ENCODE measurements around the gene RTN3.
"Not testable (repeated sequence)": the region's sequence is repeated elsewhere in the genome, so short reads cannot be mapped to it uniquely, and the experiment has no call there.

Gene RTN3

DNA sequence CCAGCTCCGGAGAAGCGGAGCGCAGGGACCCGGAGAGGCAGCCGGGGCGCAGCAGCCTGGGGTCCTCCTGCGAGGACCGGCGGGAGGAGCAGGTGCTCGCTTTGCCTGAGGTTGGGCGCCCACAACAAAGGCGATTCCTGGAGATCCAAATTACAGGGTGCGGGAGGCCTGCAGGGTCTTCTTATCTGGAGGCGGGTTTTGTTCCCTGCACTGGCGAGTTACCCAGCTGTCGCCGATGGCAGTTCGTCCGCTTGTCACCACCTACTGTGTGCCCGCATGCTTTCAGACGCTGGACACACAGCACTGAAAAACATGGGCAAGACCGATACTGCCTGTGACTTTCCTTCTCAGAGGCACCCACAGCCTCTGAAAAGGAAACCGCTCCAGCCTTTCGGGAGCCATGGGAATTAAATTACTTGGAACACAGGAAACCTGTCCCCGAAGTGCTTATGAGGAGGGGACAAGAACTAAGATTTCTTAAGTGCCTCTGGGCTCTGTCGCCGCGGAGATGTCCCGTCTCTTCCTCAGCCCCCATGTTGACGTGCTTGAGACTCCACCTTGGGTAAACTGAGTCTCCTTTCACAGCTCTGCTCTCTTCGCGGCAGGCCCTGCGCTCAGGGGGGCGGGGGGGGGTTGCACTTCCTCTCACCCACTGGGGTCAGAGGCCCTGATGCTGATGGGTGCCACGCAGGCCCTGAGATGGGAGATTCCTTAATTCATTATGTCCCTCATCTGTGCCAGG lies 88.6 kb downstream of the RTN3 start:
- no peak for DNase-seq

GRCh38 chr11:63770763-63771162 lies 89.5 kb downstream of the RTN3 start:
- peak; percentile 21 to 32 (median 27) for DNase-seq

DNA sequence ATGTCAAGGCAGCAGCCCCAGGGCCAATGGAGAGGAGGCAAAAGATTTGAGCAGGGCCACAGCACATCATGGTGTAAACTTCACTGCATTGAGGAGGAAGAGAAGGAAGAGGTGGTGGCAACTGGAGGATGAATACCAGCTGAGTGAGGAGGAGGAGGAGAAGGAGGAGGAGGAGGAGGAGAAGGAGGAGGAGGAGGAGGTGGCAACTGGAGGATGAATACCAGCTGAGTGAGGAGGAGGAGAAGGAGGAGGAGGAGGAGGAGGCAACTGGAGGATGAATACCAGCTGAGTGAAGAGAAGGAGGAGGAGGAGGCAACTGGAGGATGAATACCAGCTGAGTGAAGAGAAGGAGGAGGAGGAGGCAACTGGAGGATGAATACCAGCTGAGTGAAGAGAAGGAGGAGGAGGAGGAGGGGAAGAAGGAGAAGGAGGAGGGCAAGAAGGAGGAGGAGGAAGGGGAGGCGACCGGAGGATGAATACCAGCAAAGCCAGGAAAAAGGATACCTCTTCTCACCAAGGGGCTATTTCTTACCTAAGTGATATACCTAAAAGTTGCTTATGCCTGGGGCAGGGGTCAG lies 90.5 kb downstream of the RTN3 start:
- not testable (repeated sequence) for DNase-seq

- DNase-seq, result no peak
Observed at GRCh38 chr11:63775191-63775590, 93.9 kb downstream of the RTN3 start.

DNA sequence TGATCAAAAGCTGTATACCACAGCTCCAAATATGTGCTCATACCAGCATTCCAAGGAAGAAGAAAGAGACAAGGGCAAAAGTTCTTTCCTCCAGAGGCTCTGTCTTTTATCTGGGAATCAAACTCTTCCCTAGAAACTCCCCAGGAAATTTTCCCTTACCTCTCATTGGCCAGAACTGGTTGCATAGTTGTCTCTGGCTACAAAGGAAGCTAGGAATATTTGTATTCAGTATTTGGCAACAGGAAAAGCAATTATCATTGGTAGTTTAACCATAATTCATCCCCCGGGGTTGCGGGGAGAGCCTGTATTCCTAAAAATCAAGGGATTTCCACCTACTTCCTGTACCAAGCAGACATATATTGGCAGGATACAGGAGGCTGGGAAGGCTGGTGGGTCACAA lies 97.7 kb downstream of the RTN3 start:
- no peak for DNase-seq

- DNase-seq, result no peak
Observed at GRCh38 chr11:63782749-63783148, 101.4 kb downstream of the RTN3 start.

- no peak for DNase-seq
Observed at GRCh38 chr11:63783925-63784592, 102.8 kb downstream of the RTN3 start.

GRCh38 chr11:63785823-63786222 lies 104.5 kb downstream of the RTN3 start:
- no peak for DNase-seq

- DNase-seq, result no peak
Observed at GRCh38 chr11:63791495-63792167, 110.3 kb downstream of the RTN3 start.

DNA sequence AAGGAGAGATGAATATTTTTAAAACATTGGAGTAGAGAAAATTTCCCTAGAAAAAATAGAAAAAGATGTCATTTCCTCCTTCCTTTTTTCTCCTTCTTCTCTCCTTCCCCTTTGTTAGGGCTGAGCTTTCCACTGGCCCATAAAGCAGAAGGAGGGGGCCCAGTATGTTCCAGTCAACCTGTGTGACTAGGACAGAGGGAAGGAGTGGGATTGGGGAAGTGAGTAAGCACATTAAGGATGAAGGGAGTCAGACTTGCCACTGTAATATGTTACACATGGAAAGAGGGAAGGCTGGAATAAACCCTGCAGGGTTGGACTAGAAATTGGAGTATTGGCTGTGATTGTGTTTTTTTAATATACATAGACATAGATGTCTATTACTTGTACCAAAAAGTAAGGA lies 111.9 kb downstream of the RTN3 start:
- DNase-seq, result peak; percentile 70 to 79 (median 75)

GRCh38 chr11:63795066-63795465 lies 113.8 kb downstream of the RTN3 start:
- no peak for DNase-seq

GRCh38 chr11:63800921-63801320 lies 119.6 kb downstream of the RTN3 start:
- no peak for DNase-seq

DNA sequence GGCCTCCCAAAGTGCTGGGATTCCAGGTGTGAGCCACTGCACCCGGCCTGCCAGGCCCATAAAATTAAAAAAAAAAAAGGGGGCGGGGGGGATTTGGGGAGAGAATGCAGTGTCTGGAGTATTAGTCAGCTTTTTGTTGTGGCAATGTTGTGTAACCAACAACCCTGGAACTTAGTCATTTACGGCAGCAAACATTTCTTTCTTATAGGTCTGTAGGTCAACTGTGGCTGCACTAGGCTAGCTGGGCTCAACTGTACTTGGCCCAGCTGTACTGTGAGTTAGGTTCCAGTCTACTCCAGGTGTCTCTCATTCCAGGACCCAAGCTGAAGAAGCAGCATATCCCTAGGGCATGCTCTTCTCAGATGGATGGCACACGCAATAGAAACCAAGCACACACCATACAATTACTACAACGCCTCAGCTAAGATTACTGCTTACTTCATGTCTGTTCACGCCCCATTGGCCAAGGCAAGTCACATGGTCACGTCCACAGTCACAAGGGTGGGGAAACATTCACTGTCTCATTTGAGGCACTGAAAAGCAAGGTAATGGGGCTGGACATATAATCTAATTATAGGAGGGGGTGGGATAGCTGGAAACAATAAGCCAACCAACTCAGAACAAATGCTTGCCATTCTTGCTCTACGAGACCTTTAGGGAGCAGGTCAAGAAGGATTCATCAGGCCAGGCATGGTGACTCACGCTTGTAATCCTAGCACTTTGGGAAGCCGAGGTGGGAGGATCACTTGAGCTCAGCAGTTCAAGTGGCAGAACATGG lies 121.5 kb downstream of the RTN3 start:
- peak in 2 of 3 donors; percentile 11 to 30 for DNase-seq

GRCh38 chr11:63804259-63804658 lies 123.0 kb downstream of the RTN3 start:
- no peak for DNase-seq

GRCh38 chr11:63805844-63806415 lies 124.6 kb downstream of the RTN3 start:
- DNase-seq, result no peak
